GM12878 (cell line): ENCODE measurements around the gene ATP2C2. TPM values are rescaled to one million over a fixed set of nuclear protein-coding genes. Genes with fewer than 3 reads are reported as not detected.

Experiments used
- ATAC-seq: fragments of 200-7000 bp; cut with Tn5 transposase; 3 replicates; pipeline ENCODE4 v1.9.1; 2020; ENCODE audit warnings: mild to moderate bottlenecking, moderate library complexity
- BruUV-seq: library from RNA; stranded (reverse); fragments of 400-500 nt; replicated peaks from 2 replicates; lab custom pipeline; 2021; lab: Mats Ljungman, UMichigan
- CTCF ChIA-PET: fragments of 300-600 bp; sonication (Branson Sonifier 250); formaldehyde crosslinking; extraction: SDS; loops from one replicate; lab custom pipeline; 2021; ENCODE audit warnings: inconsistent platforms; lab: Yijun Ruan, JAX
- POLR2A ChIA-PET: fragments of 350-600 bp; formaldehyde crosslinking; extraction: SDS; loops from one replicate; lab custom pipeline; 2021; ENCODE audit warnings: inconsistent platforms; lab: Charles Lee
- RAD21 ChIA-PET: fragments of 300-600 bp; sonication (Branson Sonifier 250); formaldehyde crosslinking; loops from one replicate; lab custom pipeline; 2023; ENCODE audit warnings: antibody characterized with exemption; ENCODE audit not compliant: unreplicated experiment; lab: Charles Lee
- SMC1A ChIA-PET: fragments of 300-600 bp; sonication (Branson Sonifier 250); formaldehyde crosslinking; loops from one replicate; lab custom pipeline; 2023; ENCODE audit not compliant: unreplicated experiment, uncharacterized antibody; lab: Charles Lee
- DNase-seq: peaks from one replicate; pipeline ENCODE4 v3.0.0-alpha.2; 2011; ENCODE audit warnings: low read depth, low spot score
- FAIRE-seq: peaks from 3 replicates; lab custom pipeline; 2011; peaks lifted over from hg19 to GRCh38; lab: Jason Lieb, UNC
- H2AFZ ChIP-seq: 2 replicates; pipeline ENCODE4 v1.6.0; 2011; ENCODE audit warnings: low read depth, low read length, control low read depth; ENCODE audit not compliant: control insufficient read depth
- H3K27ac ChIP-seq: 2 replicates; pipeline ENCODE4 v1.5.1; 2011; ENCODE audit warnings: control low read depth; ENCODE audit not compliant: control insufficient read depth, insufficient read depth
- H3K27me3 ChIP-seq, 2 experiments: replicated peaks in 1 of 2; 2 replicates each; pipeline versions ENCODE4 v1.6.0 to v1.6.1; 2011; ENCODE audit warnings: low read length in 1 of 2; ENCODE audit not compliant: control insufficient read depth in 2 of 2, insufficient read depth in 2 of 2
- H3K36me3 ChIP-seq, 2 experiments: 2 replicates each; pipeline ENCODE4 v1.5.1; 2011; ENCODE audit warnings: low read length in 1 of 2; ENCODE audit not compliant: control insufficient read depth in 2 of 2, insufficient read depth in 2 of 2
- H3K4me1 ChIP-seq: 2 replicates; pipeline ENCODE4 v1.6.1; 2011; ENCODE audit warnings: mild to moderate bottlenecking, low read length, moderate library complexity, mixed read lengths; ENCODE audit not compliant: control insufficient read depth, insufficient read depth
- H3K4me2 ChIP-seq: 2 replicates; pipeline ENCODE4 v1.6.0; 2011; ENCODE audit warnings: control low read depth; ENCODE audit not compliant: control insufficient read depth, insufficient read depth
- H3K4me3 ChIP-seq: fragments of 200-600 bp; sonication (generic); 2 replicates; pipeline ENCODE4 v1.5.1; 2016
- H3K79me2 ChIP-seq: 2 replicates; pipeline ENCODE4 v1.6.0; 2011; ENCODE audit warnings: low read length; ENCODE audit not compliant: control insufficient read depth, insufficient read depth
- H3K9ac ChIP-seq: 2 replicates; pipeline ENCODE4 v1.8.0; 2011; ENCODE audit warnings: low read length, control low read depth, mixed read lengths; ENCODE audit not compliant: control insufficient read depth, insufficient read depth
- H3K9me3 ChIP-seq: replicated peaks from 3 replicates; pipeline ENCODE4 v1.5.1; 2011; ENCODE audit warnings: mild to moderate bottlenecking, low read length; ENCODE audit not compliant: control insufficient read depth, insufficient read depth
- H4K20me1 ChIP-seq: 2 replicates; pipeline ENCODE4 v1.6.0; 2011; ENCODE audit not compliant: control insufficient read depth, insufficient read depth
- EGR1 ChIP-seq, 2 experiments: IDR thresholded peaks; 1 replicate in 1 of 2; 2 replicates in 1 of 2; pipeline ENCODE4 v1.6.1; 2011 to 2012; ENCODE audit warnings: low read depth in 2 of 2, low read length in 2 of 2, borderline replicate concordance in 1 of 2, mild to moderate bottlenecking in 1 of 2, moderate library complexity in 1 of 2
- EZH2 ChIP-seq: IDR thresholded peaks from 2 replicates; pipeline ENCODE4 v1.6.1; 2012; ENCODE audit warnings: low read depth, mild to moderate bottlenecking, control low read depth, inconsistent platforms, low read length, borderline replicate concordance; ENCODE audit not compliant: control insufficient read depth
- HCFC1 ChIP-seq: fragments of 150-350 bp; IDR thresholded peaks from 2 replicates; pipeline ENCODE4 v1.6.1; 2014; ENCODE audit warnings: low read length
- JUND ChIP-seq: IDR thresholded peaks from 2 replicates; pipeline ENCODE4 v1.6.1; 2012; ENCODE audit warnings: low read depth, mild to moderate bottlenecking, low read length, improper control_type of control experiment, moderate library complexity
- NFYA ChIP-seq: IDR thresholded peaks from 2 replicates; pipeline ENCODE4 v1.6.1; 2011; ENCODE audit warnings: low read depth, mild to moderate bottlenecking, low read length, improper control_type of control experiment, borderline replicate concordance
- RAD21 ChIP-seq: IDR thresholded peaks from 2 replicates; pipeline ENCODE4 v1.6.1; 2011; ENCODE audit warnings: mild to moderate bottlenecking, low read depth, low read length, moderate library complexity; ENCODE audit not compliant: insufficient read depth
- RAD51 ChIP-seq: fragments of 450-650 bp; IDR thresholded peaks from 2 replicates; pipeline ENCODE4 v1.6.1; 2016; ENCODE audit warnings: moderate library complexity, mild to moderate bottlenecking, inconsistent platforms
- RB1 ChIP-seq: fragments of 450-650 bp; formaldehyde crosslinking; IDR thresholded peaks from 2 replicates; pipeline ENCODE4 v1.6.1; 2017; ENCODE audit warnings: mild to moderate bottlenecking, borderline replicate concordance
- RUNX3 ChIP-seq: IDR thresholded peaks from 2 replicates; pipeline ENCODE4 v1.6.1; 2012; ENCODE audit warnings: low read length, inconsistent platforms
- SMAD5 ChIP-seq: IDR thresholded peaks from 2 replicates; pipeline ENCODE4 v1.6.1; 2016; ENCODE audit warnings: antibody characterized with exemption, low read depth
- SREBF2 ChIP-seq: IDR thresholded peaks from 2 replicates; pipeline ENCODE4 v1.6.1; 2012; ENCODE audit warnings: mild to moderate bottlenecking, low read length
- TBL1XR1 ChIP-seq: IDR thresholded peaks from 2 replicates; pipeline ENCODE4 v1.6.1; 2012; ENCODE audit warnings: low read depth, low read length, improper control_type of control experiment
- WGBS: methylation state at CpG from one replicate; pipeline ENCODE4 v1.1.6; 2016; ENCODE audit warnings: low lambda C conversion rate; ENCODE audit not compliant: insufficient replicate concordance, insufficient coverage; ENCODE audit errors: missing lambda C conversion rate; 5-methylcytosine and 5-hydroxymethylcytosine counted together
- in situ Hi-C: fragments of 300-500 bp; cut with MboI; formaldehyde crosslinking; loops from 9 replicates; pipeline ENCODE4 v1.14.3; 2018; ENCODE audit warnings: mixed read lengths
- intact Hi-C: fragments of 100-400 bp; cut with micrococcal nuclease; formaldehyde crosslinking; loops from one replicate; pipeline ENCODE4 v1.14.2; 2022; ENCODE audit not compliant: unreplicated experiment
- polyA plus RNA-seq, 11 experiments: library from polyadenylated mRNA; depleted of rRNA in 4 of 11; unstranded in 6 of 11; stranded (reverse) in 5 of 11; fragments of >200 nt; fragmentation: Nextera tagmentation in 4 of 11; fragmentation: Illumina TruSeq in 1 of 11; extraction: Ambion mirVana in 4 of 11; extraction: Trizol in 1 of 11; gene quantifications; 1 replicate in 1 of 11; 2 replicates in 10 of 11; pipeline versions ENCODE4 v1.2.1 to v1.2.3, GENCODE V29; 2011 to 2016; ENCODE audit warnings: inconsistent platforms in 2 of 11, missing spikeins in 2 of 11, low read depth in 1 of 11
- total RNA-seq, 4 experiments: library from RNA; depleted of rRNA in 3 of 4; stranded (reverse); fragments of >200 nt in 3 of 4; fragmentation: Illumina TruSeq in 1 of 4; extraction: Trizol in 1 of 4; gene quantifications; 2 replicates each; pipeline versions ENCODE4 v1.2.1 to v1.2.3, GENCODE V29; 2013 to 2021
- TF ChIP-seq, protein P1 (sequence below): fragments of 450-650 bp; IDR thresholded peaks from 2 replicates; pipeline ENCODE4 v1.6.1; 2018; ENCODE audit warnings: borderline replicate concordance, mild to moderate bottlenecking; ENCODE audit not compliant: partially characterized antibody
- TF ChIP-seq, protein P2 (sequence below): fragments of 450-650 bp; IDR thresholded peaks from 2 replicates; pipeline ENCODE4 v1.6.1; 2017; ENCODE audit warnings: antibody characterized with exemption, mild to moderate bottlenecking, moderate library complexity
- TF ChIP-seq, protein P3 (sequence below): fragments of 450-650 bp; IDR thresholded peaks from 2 replicates; pipeline ENCODE4 v1.6.1; 2014; ENCODE audit warnings: mild to moderate bottlenecking
- TF ChIP-seq, protein P4 (sequence below): fragments of 450-650 bp; IDR thresholded peaks from 2 replicates; pipeline ENCODE4 v1.6.1; 2017; ENCODE audit warnings: borderline replicate concordance

The ATP2C2 gene
- total and polyA plus RNA-seq, 10 of the 15 experiments (the other 5 are each of a cell fraction or from before 2014, with no cell fraction given): 0.05 to 0.19 TPM; not detected in 8

DNA sequence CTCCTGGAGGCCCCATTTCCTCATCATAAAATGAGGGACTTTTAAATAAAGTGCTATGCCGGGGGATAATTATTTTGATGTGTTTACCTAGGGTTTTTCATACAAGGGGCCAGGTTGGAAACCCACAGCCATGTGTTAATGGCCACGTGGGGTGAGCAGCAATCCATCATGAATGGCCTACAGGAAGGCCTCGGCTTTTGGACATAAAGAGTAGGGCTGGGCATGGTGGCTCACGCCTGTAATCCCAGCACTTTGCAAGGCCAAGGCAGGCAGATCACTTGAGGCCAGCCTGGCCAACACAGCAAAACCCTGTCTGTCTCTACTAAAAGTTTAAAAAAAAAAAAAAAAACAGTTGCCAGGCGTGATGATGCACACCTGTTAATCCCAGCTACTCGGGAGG lies 95.8 kb downstream of the ATP2C2 start (continued):
- TF ChIP-seq EZH2: no peak
- no peak for TF ChIP-seq EGR1 (IDR thresholded peaks at IDR 0.05; ENCODE audit: borderline replicate concordance in 1 of 2, low read depth in 2 of 2, low read length in 2 of 2)
- no peak for TF ChIP-seq JUND
- no peak for TF ChIP-seq NFYA
- no peak for TF ChIP-seq TBL1XR1
- TF ChIP-seq, protein P1, sequence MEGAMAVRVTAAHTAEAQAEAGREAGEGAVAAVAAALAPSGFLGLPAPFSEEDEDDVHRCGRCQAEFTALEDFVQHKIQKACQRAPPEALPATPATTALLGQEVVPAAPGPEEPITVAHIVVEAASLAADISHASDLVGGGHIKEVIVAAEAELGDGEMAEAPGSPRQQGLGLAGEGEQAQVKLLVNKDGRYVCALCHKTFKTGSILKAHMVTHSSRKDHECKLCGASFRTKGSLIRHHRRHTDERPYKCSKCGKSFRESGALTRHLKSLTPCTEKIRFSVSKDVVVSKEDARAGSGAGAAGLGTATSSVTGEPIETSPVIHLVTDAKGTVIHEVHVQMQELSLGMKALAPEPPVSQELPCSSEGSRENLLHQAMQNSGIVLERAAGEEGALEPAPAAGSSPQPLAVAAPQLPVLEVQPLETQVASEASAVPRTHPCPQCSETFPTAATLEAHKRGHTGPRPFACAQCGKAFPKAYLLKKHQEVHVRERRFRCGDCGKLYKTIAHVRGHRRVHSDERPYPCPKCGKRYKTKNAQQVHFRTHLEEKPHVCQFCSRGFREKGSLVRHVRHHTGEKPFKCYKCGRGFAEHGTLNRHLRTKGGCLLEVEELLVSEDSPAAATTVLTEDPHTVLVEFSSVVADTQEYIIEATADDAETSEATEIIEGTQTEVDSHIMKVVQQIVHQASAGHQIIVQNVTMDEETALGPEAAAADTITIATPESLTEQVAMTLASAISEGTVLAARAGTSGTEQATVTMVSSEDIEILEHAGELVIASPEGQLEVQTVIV: no peak

DNA sequence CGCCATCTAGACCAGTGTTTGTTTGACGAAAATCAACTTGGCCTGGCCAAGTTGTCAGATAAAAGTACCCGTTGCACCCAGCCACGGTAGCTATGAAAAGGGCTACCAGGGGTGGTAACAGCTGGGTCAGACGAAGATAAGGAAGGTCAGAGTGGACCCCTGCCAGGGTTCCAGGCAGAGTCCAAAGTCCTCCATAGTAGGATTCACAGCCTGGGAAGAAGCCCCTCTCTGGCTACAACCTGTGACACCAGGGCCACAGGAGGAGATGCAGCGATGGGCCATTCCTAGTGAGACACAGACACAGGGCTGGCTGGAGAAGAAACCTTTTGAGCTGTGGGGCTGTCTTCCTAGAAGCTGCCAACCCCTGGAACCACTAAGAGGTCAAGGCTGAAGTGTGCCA lies 96.8 kb downstream of the ATP2C2 start:
- no peak overlapping the region for H3K27ac ChIP-seq
- no peaks in the 10 kb centered on the region for H4K20me1 ChIP-seq
- ChIA-PET RAD21 (no interaction called here), CTCF (no interaction called here), SMC1A (interaction anchor here (0.7 kb wide), 1 partner anchor 209 kb away, joined by 3 read pairs; no protein-coding TSS in a partner anchor), POLR2A (no interaction called here)
- no peaks in the 10 kb centered on the region for H3K36me3 ChIP-seq
- peaks cover 3% of the 10 kb centered on the region; the same call in 1 of the 3 replicates for H3K9me3 ChIP-seq
- H3K9ac ChIP-seq: no peak overlapping the region
- no peaks in the 10 kb centered on the region for H3K79me2 ChIP-seq
- FAIRE-seq: no peak
- intact Hi-C loops: no loop called here
- DNase-seq: no peak
- H3K27me3 ChIP-seq: no peaks in the 10 kb centered on the region
- BruUV-seq: no TSS peak
- 90% methylated on average over 6 of the region's 6 CpGs for WGBS
- H3K4me2 ChIP-seq: no peak overlapping the region
- no peak overlapping the region for H3K4me3 ChIP-seq
- ATAC-seq: no peak
- H3K4me1 ChIP-seq: no peaks in the 10 kb centered on the region
- in situ Hi-C loops: no loop called here
- no peak overlapping the region for H2AFZ ChIP-seq
- TF ChIP-seq RB1 (no peak), JUND (no peak), RAD51 (no peak), RAD21 (no peak), RUNX3 (no peak), SMAD5 (no peak), SREBF2 (no peak), HCFC1 (no peak)
- TF ChIP-seq, protein P2, sequence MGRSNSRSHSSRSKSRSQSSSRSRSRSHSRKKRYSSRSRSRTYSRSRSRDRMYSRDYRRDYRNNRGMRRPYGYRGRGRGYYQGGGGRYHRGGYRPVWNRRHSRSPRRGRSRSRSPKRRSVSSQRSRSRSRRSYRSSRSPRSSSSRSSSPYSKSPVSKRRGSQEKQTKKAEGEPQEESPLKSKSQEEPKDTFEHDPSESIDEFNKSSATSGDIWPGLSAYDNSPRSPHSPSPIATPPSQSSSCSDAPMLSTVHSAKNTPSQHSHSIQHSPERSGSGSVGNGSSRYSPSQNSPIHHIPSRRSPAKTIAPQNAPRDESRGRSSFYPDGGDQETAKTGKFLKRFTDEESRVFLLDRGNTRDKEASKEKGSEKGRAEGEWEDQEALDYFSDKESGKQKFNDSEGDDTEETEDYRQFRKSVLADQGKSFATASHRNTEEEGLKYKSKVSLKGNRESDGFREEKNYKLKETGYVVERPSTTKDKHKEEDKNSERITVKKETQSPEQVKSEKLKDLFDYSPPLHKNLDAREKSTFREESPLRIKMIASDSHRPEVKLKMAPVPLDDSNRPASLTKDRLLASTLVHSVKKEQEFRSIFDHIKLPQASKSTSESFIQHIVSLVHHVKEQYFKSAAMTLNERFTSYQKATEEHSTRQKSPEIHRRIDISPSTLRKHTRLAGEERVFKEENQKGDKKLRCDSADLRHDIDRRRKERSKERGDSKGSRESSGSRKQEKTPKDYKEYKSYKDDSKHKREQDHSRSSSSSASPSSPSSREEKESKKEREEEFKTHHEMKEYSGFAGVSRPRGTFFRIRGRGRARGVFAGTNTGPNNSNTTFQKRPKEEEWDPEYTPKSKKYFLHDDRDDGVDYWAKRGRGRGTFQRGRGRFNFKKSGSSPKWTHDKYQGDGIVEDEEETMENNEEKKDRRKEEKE: no peak
- TF ChIP-seq, protein P3, sequence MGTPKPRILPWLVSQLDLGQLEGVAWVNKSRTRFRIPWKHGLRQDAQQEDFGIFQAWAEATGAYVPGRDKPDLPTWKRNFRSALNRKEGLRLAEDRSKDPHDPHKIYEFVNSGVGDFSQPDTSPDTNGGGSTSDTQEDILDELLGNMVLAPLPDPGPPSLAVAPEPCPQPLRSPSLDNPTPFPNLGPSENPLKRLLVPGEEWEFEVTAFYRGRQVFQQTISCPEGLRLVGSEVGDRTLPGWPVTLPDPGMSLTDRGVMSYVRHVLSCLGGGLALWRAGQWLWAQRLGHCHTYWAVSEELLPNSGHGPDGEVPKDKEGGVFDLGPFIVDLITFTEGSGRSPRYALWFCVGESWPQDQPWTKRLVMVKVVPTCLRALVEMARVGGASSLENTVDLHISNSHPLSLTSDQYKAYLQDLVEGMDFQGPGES: no peak
- TF ChIP-seq, protein P4, sequence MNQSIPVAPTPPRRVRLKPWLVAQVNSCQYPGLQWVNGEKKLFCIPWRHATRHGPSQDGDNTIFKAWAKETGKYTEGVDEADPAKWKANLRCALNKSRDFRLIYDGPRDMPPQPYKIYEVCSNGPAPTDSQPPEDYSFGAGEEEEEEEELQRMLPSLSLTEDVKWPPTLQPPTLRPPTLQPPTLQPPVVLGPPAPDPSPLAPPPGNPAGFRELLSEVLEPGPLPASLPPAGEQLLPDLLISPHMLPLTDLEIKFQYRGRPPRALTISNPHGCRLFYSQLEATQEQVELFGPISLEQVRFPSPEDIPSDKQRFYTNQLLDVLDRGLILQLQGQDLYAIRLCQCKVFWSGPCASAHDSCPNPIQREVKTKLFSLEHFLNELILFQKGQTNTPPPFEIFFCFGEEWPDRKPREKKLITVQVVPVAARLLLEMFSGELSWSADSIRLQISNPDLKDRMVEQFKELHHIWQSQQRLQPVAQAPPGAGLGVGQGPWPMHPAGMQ: no peak
